ENCODE data around the gene ARHGEF16. TPM values are rescaled to one million over a fixed set of nuclear protein-coding genes. Genes with fewer than 3 reads are reported as not detected.

The ARHGEF16 gene
- total RNA-seq, 4 donors from 2014 or later: 0.42 to 0.98 (median 0.69) TPM

- 88% methylated on average over 5 of the region's 9 CpGs for WGBS
- H3K27me3 ChIP-seq: peaks cover 0 to 39% (median 0%) of the 10 kb centered on the region in 4 donors
- intact Hi-C loops (cut with DNase I): loop anchor here (10.0 kb wide), 1 partner anchor 604 kb away; no protein-coding TSS in a partner anchor
Observed at GRCh38 chr1:3428899-3429298, 25.6 kb upstream of the ARHGEF16 start.

GRCh38 chr1:3429320-3429719 lies 25.1 kb upstream of the ARHGEF16 start:
- no peak overlapping the region for H3K4me3 ChIP-seq
- WGBS: 86% methylated on average over 10 of the region's 13 CpGs
- TF ChIP-seq EP300 (IDR thresholded peaks at IDR 0.05) (no peak), POLR2AphosphoS5 (IDR thresholded peaks at IDR 0.05) (no peak), CTCF (IDR thresholded peaks at IDR 0.05) (no peak), POLR2A (IDR thresholded peaks at IDR 0.05; ENCODE audit: low read depth) (no peak)

More at GRCh38 chr1:3428899-3429298, 25.6 kb upstream of the ARHGEF16 start:
- Histone ChIP-seq H3K9me3 (no peaks in the 10 kb centered on the region), H3K4me1 (peaks cover 7 to 10% (median 8%) of the 10 kb centered on the region in 4 donors), H3K4me3 (no peak overlapping the region), H3K27ac (replicated peaks in 1 of 4) (no peak overlapping the region), H3K36me3 (peaks cover 0 to 40% (median 5%) of the 10 kb centered on the region in 4 donors)
- no peak for DNase-seq (ENCODE audit: extremely low spot score)
- TF ChIP-seq EP300 (IDR thresholded peaks at IDR 0.05) (no peak), CTCF (IDR thresholded peaks at IDR 0.05) (no peak)

DNA sequence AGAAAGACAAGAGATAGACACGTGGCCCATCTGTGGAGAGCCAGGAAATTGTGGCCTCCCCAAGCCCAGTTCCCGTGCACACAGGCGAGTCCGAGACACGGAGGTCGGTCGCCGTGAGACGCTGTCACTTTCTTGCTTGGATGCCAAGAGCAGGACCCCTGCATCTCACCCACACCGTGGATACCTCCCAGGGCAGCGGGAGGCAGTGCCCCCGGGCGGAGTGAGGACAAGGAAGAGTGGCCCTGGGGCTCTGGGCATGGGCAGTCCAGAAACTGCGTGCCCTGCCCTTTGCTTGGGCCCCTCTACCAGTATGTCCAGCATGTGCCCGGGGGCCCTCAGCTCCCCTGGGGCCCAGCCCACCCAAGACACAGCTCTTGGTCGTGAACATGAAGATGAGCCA lies 24.7 kb upstream of the ARHGEF16 start:
- no peak for DNase-seq (ENCODE audit: extremely low spot score)
- 89% methylated on average over 12 of the region's 16 CpGs for WGBS
- Histone ChIP-seq H3K27me3 (peaks cover 0 to 36% (median 0%) of the 10 kb centered on the region in 4 donors), H3K4me1 (peaks cover 0 to 2% (median 2%) of the 10 kb centered on the region in 4 donors), H3K4me3 (no peak overlapping the region), H3K9me3 (no peaks in the 10 kb centered on the region), H3K27ac (replicated peaks in 1 of 4) (no peak overlapping the region), H3K36me3 (peaks cover 0 to 40% (median 5%) of the 10 kb centered on the region in 4 donors)
- TF ChIP-seq EP300 (IDR thresholded peaks at IDR 0.05): no peak
- TF ChIP-seq POLR2AphosphoS5 (IDR thresholded peaks at IDR 0.05): no peak
- TF ChIP-seq POLR2A (IDR thresholded peaks at IDR 0.05; ENCODE audit: low read depth): no peak
- TF ChIP-seq CTCF (IDR thresholded peaks at IDR 0.05): no peak
- intact Hi-C loops (cut with DNase I): loop anchor here (10.0 kb wide), 1 partner anchor 605 kb away; no protein-coding TSS in a partner anchor

More at GRCh38 chr1:3429320-3429719, 25.1 kb upstream of the ARHGEF16 start:
- Histone ChIP-seq H3K27me3 (peaks cover 0 to 36% (median 0%) of the 10 kb centered on the region in 4 donors), H3K27ac (replicated peaks in 1 of 4) (no peak overlapping the region), H3K9me3 (no peaks in the 10 kb centered on the region), H3K36me3 (peaks cover 0 to 40% (median 5%) of the 10 kb centered on the region in 4 donors), H3K4me1 (peaks cover 4 to 6% (median 6%) of the 10 kb centered on the region in 4 donors)
- no peak for DNase-seq (ENCODE audit: extremely low spot score)
- intact Hi-C loops (cut with DNase I): loop anchor here (10.0 kb wide), 1 partner anchor 605 kb away; no protein-coding TSS in a partner anchor

DNA sequence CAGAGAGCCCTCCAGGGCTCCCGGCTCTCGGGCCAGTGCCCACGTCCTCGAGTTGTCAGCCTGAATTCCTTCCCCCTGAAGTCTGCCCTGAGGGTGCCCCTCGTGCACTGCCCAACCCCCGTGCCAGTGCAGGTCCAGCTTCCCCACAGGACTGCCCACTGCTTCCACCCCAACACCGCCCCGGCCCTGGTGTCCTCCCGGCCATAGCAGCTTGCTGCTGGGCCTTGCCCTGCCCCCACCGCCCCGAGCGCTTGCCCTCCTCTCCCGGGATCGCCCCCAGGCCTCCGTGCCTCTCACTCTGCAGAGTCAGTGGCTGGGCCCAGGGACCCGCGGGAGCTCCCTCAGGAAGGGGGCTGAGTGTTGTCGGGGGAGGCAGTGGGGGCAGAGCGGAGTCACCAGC lies 24.1 kb upstream of the ARHGEF16 start:
- Histone ChIP-seq H3K27ac (replicated peaks in 1 of 4) (no peak overlapping the region), H3K36me3 (peaks cover 0 to 40% (median 5%) of the 10 kb centered on the region in 4 donors)

More for the DNA sequence above, 24.1 kb upstream of the ARHGEF16 start:
- Histone ChIP-seq H3K9me3 (no peaks in the 10 kb centered on the region), H3K4me3 (no peak overlapping the region), H3K4me1 (no peaks in the 10 kb centered on the region), H3K27me3 (peaks cover 0 to 35% (median 0%) of the 10 kb centered on the region in 4 donors)
- TF ChIP-seq POLR2AphosphoS5 (IDR thresholded peaks at IDR 0.05): no peak
- no peak for TF ChIP-seq CTCF (IDR thresholded peaks at IDR 0.05)
- no peak for TF ChIP-seq POLR2A (IDR thresholded peaks at IDR 0.05; ENCODE audit: low read depth)
- no peak for TF ChIP-seq EP300 (IDR thresholded peaks at IDR 0.05)
- no peak for DNase-seq (ENCODE audit: extremely low spot score)
- intact Hi-C loops (cut with DNase I): no loop called here
- WGBS: 85% methylated on average over 12 of the region's 19 CpGs
